A549 (cell line): ENCODE data around the gene BST2. TPM values are rescaled to one million over a fixed set of nuclear protein-coding genes. Genes with fewer than 3 reads are reported as not detected.

Experiments
- ATAC-seq, 2 experiments: fragments of 200-7000 bp in 1 of 2; fragments of >200 bp in 1 of 2; cut with Nextera tagmentation in 1 of 2; cut with Tn5 transposase in 1 of 2; 3 replicates each; pipeline versions ENCODE4 v1.8.0 to v1.9.1; 2018 to 2020; ENCODE audit warnings: mild to moderate bottlenecking in 1 of 2, moderate library complexity in 1 of 2
- CTCF ChIA-PET: fragments of 300-600 bp; sonication (Branson Sonifier 250); formaldehyde crosslinking; extraction: SDS; loops from one replicate; lab custom pipeline; 2021; ENCODE audit warnings: antibody characterized with exemption, inconsistent platforms; lab: Yijun Ruan, JAX
- POLR2A ChIA-PET: fragments of 350-600 bp; formaldehyde crosslinking; extraction: SDS; loops from one replicate; lab custom pipeline; 2021; ENCODE audit warnings: antibody characterized with exemption, inconsistent platforms; lab: Yijun Ruan, JAX
- DNase-seq, 2 experiments: peaks; one replicate each; pipeline versions ENCODE4 v3.0.0 to v3.0.0-alpha.2; 2011 to 2016; ENCODE audit warnings: low read depth in 1 of 2, low spot score in 1 of 2
- FAIRE-seq: peaks from 2 replicates; lab custom pipeline; 2011; peaks lifted over from hg19 to GRCh38; lab: Jason Lieb, UNC
- H3K27ac ChIP-seq, 2 experiments: fragments of >200 bp; sonication (Bioruptor Twin); formaldehyde crosslinking; 3 replicates each; pipeline ENCODE4 v1.5.1; 2016 to 2017
- H3K4me1 ChIP-seq: fragments of >200 bp; sonication (Bioruptor Twin); formaldehyde crosslinking; 3 replicates; pipeline ENCODE4 v1.6.1; 2016
- H3K4me2 ChIP-seq: fragments of >200 bp; sonication (Bioruptor Twin); formaldehyde crosslinking; 3 replicates; pipeline ENCODE4 v1.6.1; 2016
- H3K4me3 ChIP-seq: fragments of >200 bp; sonication (Bioruptor Twin); formaldehyde crosslinking; 3 replicates; pipeline ENCODE4 v1.5.1; 2016
- H3K9me3 ChIP-seq: fragments of >200 bp; sonication (Bioruptor Twin); formaldehyde crosslinking; 3 replicates; pipeline ENCODE4 v1.6.1; 2016
- BHLHE40 ChIP-seq: IDR thresholded peaks from 2 replicates; pipeline ENCODE4 v1.6.1; 2012; ENCODE audit warnings: low read depth, low read length, inconsistent platforms
- CEBPB ChIP-seq, 2 experiments: fragments of >200 bp in 1 of 2; sonication (Bioruptor Twin) in 1 of 2; formaldehyde crosslinking in 1 of 2; IDR thresholded peaks; 2 replicates each; pipeline ENCODE4 v1.6.1; 2012 to 2016
- CTCF ChIP-seq: fragments of >200 bp; sonication (Bioruptor Twin); formaldehyde crosslinking; IDR thresholded peaks from 3 replicates; pipeline ENCODE4 v1.5.1; 2016
- EHF ChIP-seq: fragments of 250-450 bp; sonication (Bioruptor Pico); IDR thresholded peaks from 2 replicates; pipeline ENCODE4 v1.5.0; 2020; ENCODE audit warnings: mild to moderate bottlenecking
- ELK1 ChIP-seq: fragments of 150-350 bp; IDR thresholded peaks from 2 replicates; pipeline ENCODE4 v1.6.1; 2014; ENCODE audit warnings: low read depth, mild to moderate bottlenecking, low read length
- FOXS1 ChIP-seq: fragments of 250-450 bp; sonication (Bioruptor Pico); IDR thresholded peaks from 2 replicates; pipeline ENCODE4 v1.5.0; 2020; ENCODE audit warnings: mild to moderate bottlenecking, moderate library complexity
- HEYL ChIP-seq: fragments of 250-450 bp; sonication (Bioruptor Pico); IDR thresholded peaks from 2 replicates; pipeline ENCODE4 v1.8.0; 2021; ENCODE audit warnings: mild to moderate bottlenecking, moderate library complexity
- HOXA7 ChIP-seq: fragments of 250-450 bp; sonication (Bioruptor Pico); IDR thresholded peaks from 2 replicates; pipeline ENCODE4 v1.5.0; 2020; ENCODE audit warnings: mild to moderate bottlenecking, moderate library complexity
- HOXB13 ChIP-seq: fragments of 250-450 bp; sonication (Bioruptor Pico); IDR thresholded peaks from 2 replicates; pipeline ENCODE4 v1.5.0; 2020; ENCODE audit warnings: low read depth, mild to moderate bottlenecking, moderate library complexity
- JUN ChIP-seq, 2 experiments: fragments of >200 bp; sonication (Bioruptor Twin); formaldehyde crosslinking; IDR thresholded peaks; 2 replicates in 1 of 2; 3 replicates in 1 of 2; pipeline ENCODE4 v1.6.1; 2016 to 2017
- MAZ ChIP-seq: fragments of 150-350 bp; IDR thresholded peaks from 2 replicates; pipeline ENCODE4 v1.6.1; 2014; ENCODE audit warnings: antibody characterized with exemption, low read depth, low read length, borderline replicate concordance
- NR3C1 ChIP-seq: fragments of >200 bp; sonication (Bioruptor Twin); formaldehyde crosslinking; IDR thresholded peaks from 3 replicates; pipeline ENCODE4 v1.6.1; 2017
- RAD21 ChIP-seq, 2 experiments: fragments of >200 bp in 1 of 2; sonication (Bioruptor Twin) in 1 of 2; formaldehyde crosslinking in 1 of 2; IDR thresholded peaks in 1 of 2; conservative IDR thresholded peaks in 1 of 2; 2 replicates in 1 of 2; 3 replicates in 1 of 2; pipeline ENCODE4 v1.6.1; 2012 to 2018; ENCODE audit warnings: inconsistent platforms in 1 of 2
- RARB ChIP-seq: fragments of 250-450 bp; sonication (Bioruptor Pico); IDR thresholded peaks from 2 replicates; pipeline ENCODE4 v1.8.0; 2021; ENCODE audit warnings: mild to moderate bottlenecking, moderate library complexity
- RNF2 ChIP-seq: fragments of 200-600 bp; sonication (generic); IDR thresholded peaks from 2 replicates; pipeline ENCODE4 v1.6.1; 2016; ENCODE audit warnings: low read depth, mild to moderate bottlenecking, antibody characterized with exemption, moderate library complexity, borderline replicate concordance
- ZC3H11A ChIP-seq: fragments of 450-650 bp; IDR thresholded peaks from 2 replicates; pipeline ENCODE4 v1.6.1; 2014; ENCODE audit warnings: antibody characterized with exemption, mild to moderate bottlenecking
- ZSCAN20 ChIP-seq: fragments of 250-450 bp; sonication (Bioruptor Pico); IDR thresholded peaks from 2 replicates; pipeline ENCODE4 v1.8.0; 2022; ENCODE audit warnings: mild to moderate bottlenecking, moderate library complexity
- WGBS: methylation state at CpG from one replicate; pipeline ENCODE4 v1.1.6; 2017; ENCODE audit errors: missing lambda C conversion rate; 5-methylcytosine and 5-hydroxymethylcytosine counted together
- polyA plus RNA-seq, 4 experiments: library from polyadenylated mRNA; depleted of rRNA in 3 of 4; stranded (reverse); fragments of >200 nt; fragmentation: RNase III in 1 of 4; extraction: RNeasy Plus Mini Kit Qiagen cat#74134 plus additional on column Dnase treatment in 1 of 4; gene quantifications; 2 replicates in 3 of 4; 3 replicates in 1 of 4; pipeline ENCODE4 v1.2.3, GENCODE V29; 2011 to 2017
- TF ChIP-seq, protein P1 (sequence below): fragments of 250-450 bp; sonication (Bioruptor Pico); IDR thresholded peaks from 2 replicates; pipeline ENCODE4 v1.5.0; 2020; ENCODE audit warnings: low read depth, mild to moderate bottlenecking, moderate library complexity
- TF ChIP-seq, protein P2 (sequence below): fragments of >200 bp; sonication (Bioruptor Twin); formaldehyde crosslinking; IDR thresholded peaks from 2 replicates; pipeline ENCODE4 v1.6.1; 2016
- TF ChIP-seq, protein P3 (sequence below): fragments of 200-600 bp; sonication (generic); IDR thresholded peaks from 2 replicates; pipeline ENCODE4 v1.6.1; 2016; ENCODE audit warnings: antibody characterized with exemption, mild to moderate bottlenecking, moderate library complexity

BST2 gene
- polyA plus RNA-seq, 2 of the 4 experiments (the other 2 are of a cell fraction), result 0.12 to 0.26 TPM

- ATAC-seq (no peak), FAIRE-seq (no peak)
- POLR2A ChIA-PET, result no interaction called here
- Histone ChIP-seq H3K4me1 (0 out of 3 replicates have a peak, but pooled peaks cover 3% of the 10 kb centered on the region), H3K4me3 (no peak overlapping the region), H3K9me3 (no peaks in the 10 kb centered on the region), H3K27ac (no peak overlapping the region)
- TF ChIP-seq CEBPB (IDR thresholded peaks at IDR 0.05) (no peak), FOXS1 (no peak), CTCF (no peak), MAZ (no peak), HOXA7 (CRISPR knock-in tag) (no peak), JUN (IDR thresholded peaks at IDR 0.05) (no peak), RARB (CRISPR knock-in tag) (no peak), ZSCAN20 (no peak)
- TF ChIP-seq, protein P1, sequence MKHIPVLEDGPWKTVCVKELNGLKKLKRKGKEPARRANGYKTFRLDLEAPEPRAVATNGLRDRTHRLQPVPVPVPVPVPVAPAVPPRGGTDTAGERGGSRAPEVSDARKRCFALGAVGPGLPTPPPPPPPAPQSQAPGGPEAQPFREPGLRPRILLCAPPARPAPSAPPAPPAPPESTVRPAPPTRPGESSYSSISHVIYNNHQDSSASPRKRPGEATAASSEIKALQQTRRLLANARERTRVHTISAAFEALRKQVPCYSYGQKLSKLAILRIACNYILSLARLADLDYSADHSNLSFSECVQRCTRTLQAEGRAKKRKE (CRISPR knock-in tag), result no peak
- TF ChIP-seq, all 56 proteins: peak for 0
- CTCF ChIA-PET, result no interaction called here
- no peak overlapping the region for H3K4me2 ChIP-seq
- WGBS, result 88% methylated on average over 1 of the region's 1 CpG
- DNase-seq, result no peak
These were observed 40.2 kb upstream of the BST2 start for GRCh38 chr19:17445526-17446165.

DNA sequence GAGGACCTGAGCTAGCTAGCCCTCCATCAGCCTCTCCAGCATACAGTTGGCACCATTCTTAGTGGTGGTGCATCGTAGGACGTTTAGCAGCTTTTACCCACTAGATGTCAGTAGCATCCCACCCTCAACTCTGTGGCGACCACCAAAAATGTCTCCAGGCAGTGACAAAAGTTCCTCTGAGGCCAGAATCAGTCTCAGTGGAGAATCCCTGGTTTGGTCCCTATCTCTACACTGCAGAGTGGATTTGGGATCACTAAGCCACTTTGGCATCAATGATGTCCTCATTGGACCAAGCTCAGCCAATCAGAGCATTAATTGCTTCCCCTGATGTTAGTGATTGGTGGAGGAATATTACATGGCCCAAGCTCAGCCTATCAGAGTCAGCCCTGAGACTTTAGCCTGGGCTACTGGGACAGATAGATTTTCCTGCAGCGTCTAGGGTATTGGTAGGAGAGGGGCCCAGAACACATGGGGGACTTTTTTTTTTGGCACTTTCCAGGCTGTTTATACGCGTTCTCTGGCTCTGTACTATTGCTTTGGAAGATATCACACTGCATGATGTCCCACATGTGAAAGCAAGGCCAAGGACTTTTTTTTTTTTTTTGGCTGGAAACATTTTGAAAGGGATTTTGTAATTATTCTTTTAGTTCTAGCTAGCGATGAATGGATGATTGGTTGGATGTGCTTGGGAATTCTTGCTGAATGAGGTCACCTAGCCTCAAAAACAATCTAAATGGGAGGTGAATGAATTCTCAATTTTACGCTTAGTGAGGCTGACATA is 36.0 kb upstream of the BST2 start:
- ATAC-seq, result peak; percentile 39 to 79; a peak in 3 of 6 replicates
- Histone ChIP-seq H3K4me2 (no peak overlapping the region), H3K4me1 (no peaks in the 10 kb centered on the region)
- POLR2A ChIA-PET, result interaction anchor here (0.7 kb wide), 1 partner anchor 85 kb away, joined by 6 read pairs; no protein-coding TSS in a partner anchor
- WGBS, result 64% methylated on average over 8 of the region's 8 CpGs
- TF ChIP-seq HOXB13 (CRISPR knock-in tag) (no peak), RAD21 (conservative IDR thresholded peaks at IDR 0.05 in 1 of 2, IDR thresholded peaks at IDR 0.05 in 1 of 2) (peak; percentile 40 to 57; a peak in 4 of 5 replicates), CTCF (peak; percentile 35)
- TF ChIP-seq, protein P2, sequence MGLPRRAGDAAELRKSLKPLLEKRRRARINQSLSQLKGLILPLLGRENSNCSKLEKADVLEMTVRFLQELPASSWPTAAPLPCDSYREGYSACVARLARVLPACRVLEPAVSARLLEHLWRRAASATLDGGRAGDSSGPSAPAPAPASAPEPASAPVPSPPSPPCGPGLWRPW, result no peak
- TF ChIP-seq, all 56 proteins: peak for 2
- CTCF ChIA-PET, result interaction anchor here (0.6 to 1.6 kb wide), 10 partner anchors 10 to 414 kb away, joined by 3 to 6 read pairs (median 3); no protein-coding TSS in a partner anchor
- peak in 1 of 2 experiments; percentile 38 for DNase-seq
- no peak for FAIRE-seq
- H3K27ac ChIP-seq, result no peak overlapping the region
- H3K9me3 ChIP-seq, result no peaks in the 10 kb centered on the region
- H3K4me3 ChIP-seq, result no peak overlapping the region

DNA sequence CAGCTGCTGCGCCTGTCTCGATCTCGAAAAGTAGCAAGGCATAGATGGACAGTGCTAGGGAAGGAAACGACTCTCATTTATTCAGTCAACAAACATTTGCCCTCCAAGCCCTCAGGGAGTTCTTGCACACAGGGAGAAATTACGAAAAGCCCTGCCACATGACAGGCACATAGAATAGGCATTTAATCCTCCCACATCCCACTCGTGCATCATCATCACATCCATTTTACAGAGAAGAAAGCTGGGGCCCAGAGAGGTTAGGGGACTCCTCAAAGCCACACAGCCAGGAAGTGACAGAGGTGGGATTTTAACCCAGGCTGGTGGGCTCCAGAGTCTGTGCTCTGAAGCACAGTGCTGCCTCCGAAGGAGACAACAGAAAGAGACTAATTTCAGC is 31.4 kb upstream of the BST2 start:
- H3K4me3 ChIP-seq, result no peak overlapping the region
- ATAC-seq (no peak), DNase-seq (no peak), FAIRE-seq (no peak)
- H3K4me1 ChIP-seq, result no peaks in the 10 kb centered on the region
- ChIA-PET POLR2A (no interaction called here), CTCF (interaction anchor here (1.2 to 1.5 kb wide), 2 partner anchors 12 to 42 kb away, joined by 4 to 6 read pairs; partner anchors contain the start of gene TMEM221)
- H3K4me2 ChIP-seq, result no peak overlapping the region
- WGBS, result 56% methylated on average over 6 of the region's 7 CpGs
- no peaks in the 10 kb centered on the region for H3K9me3 ChIP-seq
- H3K27ac ChIP-seq, result no peak overlapping the region
- TF ChIP-seq BHLHE40 (no peak), RNF2 (no peak), ZSCAN20 (no peak), EHF (CRISPR knock-in tag) (no peak), HEYL (CRISPR knock-in tag) (no peak), NR3C1 (no peak), ZC3H11A (no peak), RARB (CRISPR knock-in tag) (no peak), ELK1 (no peak)
- TF ChIP-seq, protein P3, sequence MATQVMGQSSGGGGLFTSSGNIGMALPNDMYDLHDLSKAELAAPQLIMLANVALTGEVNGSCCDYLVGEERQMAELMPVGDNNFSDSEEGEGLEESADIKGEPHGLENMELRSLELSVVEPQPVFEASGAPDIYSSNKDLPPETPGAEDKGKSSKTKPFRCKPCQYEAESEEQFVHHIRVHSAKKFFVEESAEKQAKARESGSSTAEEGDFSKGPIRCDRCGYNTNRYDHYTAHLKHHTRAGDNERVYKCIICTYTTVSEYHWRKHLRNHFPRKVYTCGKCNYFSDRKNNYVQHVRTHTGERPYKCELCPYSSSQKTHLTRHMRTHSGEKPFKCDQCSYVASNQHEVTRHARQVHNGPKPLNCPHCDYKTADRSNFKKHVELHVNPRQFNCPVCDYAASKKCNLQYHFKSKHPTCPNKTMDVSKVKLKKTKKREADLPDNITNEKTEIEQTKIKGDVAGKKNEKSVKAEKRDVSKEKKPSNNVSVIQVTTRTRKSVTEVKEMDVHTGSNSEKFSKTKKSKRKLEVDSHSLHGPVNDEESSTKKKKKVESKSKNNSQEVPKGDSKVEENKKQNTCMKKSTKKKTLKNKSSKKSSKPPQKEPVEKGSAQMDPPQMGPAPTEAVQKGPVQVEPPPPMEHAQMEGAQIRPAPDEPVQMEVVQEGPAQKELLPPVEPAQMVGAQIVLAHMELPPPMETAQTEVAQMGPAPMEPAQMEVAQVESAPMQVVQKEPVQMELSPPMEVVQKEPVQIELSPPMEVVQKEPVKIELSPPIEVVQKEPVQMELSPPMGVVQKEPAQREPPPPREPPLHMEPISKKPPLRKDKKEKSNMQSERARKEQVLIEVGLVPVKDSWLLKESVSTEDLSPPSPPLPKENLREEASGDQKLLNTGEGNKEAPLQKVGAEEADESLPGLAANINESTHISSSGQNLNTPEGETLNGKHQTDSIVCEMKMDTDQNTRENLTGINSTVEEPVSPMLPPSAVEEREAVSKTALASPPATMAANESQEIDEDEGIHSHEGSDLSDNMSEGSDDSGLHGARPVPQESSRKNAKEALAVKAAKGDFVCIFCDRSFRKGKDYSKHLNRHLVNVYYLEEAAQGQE, result no peak
